K562 (cell line): ENCODE results near the gene ESPN. TPM values are rescaled to one million over a fixed set of nuclear protein-coding genes. Genes with fewer than 3 reads are reported as not detected.

ENCODE experiments used
- ARHGAP35 ChIP-seq: fragments of 450-650 bp; IDR thresholded peaks from 2 replicates; pipeline ENCODE4 v1.6.1; 2018; ENCODE audit not compliant: partially characterized antibody
- ASH1L ChIP-seq: fragments of 450-650 bp; IDR thresholded peaks from 2 replicates; pipeline ENCODE4 v1.6.1; 2018; ENCODE audit warnings: borderline replicate concordance, mild to moderate bottlenecking, low read depth; ENCODE audit not compliant: partially characterized antibody
- CBX2 ChIP-seq: fragments of 200-600 bp; sonication (generic); IDR thresholded peaks from one replicate; pipeline ENCODE4 v1.6.1; 2012; ENCODE audit warnings: mild to moderate bottlenecking, low read length, inconsistent platforms; ENCODE audit not compliant: insufficient read depth, poor library complexity, severe bottlenecking
- CC2D1A ChIP-seq: fragments of 450-650 bp; IDR thresholded peaks from 2 replicates; pipeline ENCODE4 v1.6.1; 2017; ENCODE audit warnings: mild to moderate bottlenecking
- DEAF1 ChIP-seq: fragments of 450-650 bp; formaldehyde crosslinking; IDR thresholded peaks from 2 replicates; pipeline ENCODE4 v1.4.0; 2020; ENCODE audit warnings: mild to moderate bottlenecking, moderate library complexity
- GATA2 ChIP-seq: sonication (generic); formaldehyde crosslinking; IDR thresholded peaks from 2 replicates; pipeline ENCODE4 v1.4.0; 2020; ENCODE audit warnings: mild to moderate bottlenecking, missing genetic modification reagents
- KLF1 ChIP-seq: fragments of 450-650 bp; IDR thresholded peaks from 2 replicates; pipeline ENCODE4 v1.6.1; 2016; ENCODE audit warnings: missing genetic modification characterization, missing compliant biosample characterization
- LCOR ChIP-seq: sonication (generic); formaldehyde crosslinking; IDR thresholded peaks from 2 replicates; pipeline ENCODE4 v1.8.0; 2022; ENCODE audit warnings: mild to moderate bottlenecking, missing genetic modification reagents
- MCM5 ChIP-seq: fragments of 450-650 bp; IDR thresholded peaks from 2 replicates; pipeline ENCODE4 v1.6.1; 2016; ENCODE audit warnings: low read depth
- NFATC3 ChIP-seq: fragments of 450-650 bp; IDR thresholded peaks from 2 replicates; pipeline ENCODE4 v1.6.1; 2017; ENCODE audit warnings: mild to moderate bottlenecking
- NONO ChIP-seq, 2 experiments: fragments of 200-400 bp in 1 of 2; fragments of 450-650 bp in 1 of 2; formaldehyde crosslinking in 1 of 2; IDR thresholded peaks; 2 replicates each; pipeline ENCODE4 v1.6.1; 2017; ENCODE audit warnings: low read depth in 2 of 2, mild to moderate bottlenecking in 2 of 2, moderate library complexity in 2 of 2, low read length in 1 of 2
- POLR2G ChIP-seq: fragments of 200-400 bp; formaldehyde crosslinking; IDR thresholded peaks from 2 replicates; pipeline ENCODE4 v1.6.1; 2017; ENCODE audit warnings: low read depth, mild to moderate bottlenecking, antibody characterized with exemption, low read length, moderate library complexity
- PTBP1 ChIP-seq: fragments of 200-400 bp; formaldehyde crosslinking; IDR thresholded peaks from 2 replicates; pipeline ENCODE4 v1.6.1; 2017; ENCODE audit warnings: low read depth, low read length
- TAF9B ChIP-seq: fragments of 450-650 bp; IDR thresholded peaks from 2 replicates; pipeline ENCODE4 v1.6.1; 2018; ENCODE audit warnings: mild to moderate bottlenecking; ENCODE audit not compliant: partially characterized antibody
- TFAP4 ChIP-seq: sonication (generic); formaldehyde crosslinking; IDR thresholded peaks from 2 replicates; pipeline ENCODE4 v1.8.0; 2022; ENCODE audit warnings: missing genetic modification reagents, mild to moderate bottlenecking, moderate library complexity, borderline replicate concordance
- THRAP3 ChIP-seq: fragments of 450-650 bp; IDR thresholded peaks from 2 replicates; pipeline ENCODE4 v1.6.1; 2016; ENCODE audit warnings: mild to moderate bottlenecking, inconsistent platforms, borderline replicate concordance
- ZBTB33 ChIP-seq: sonication (generic); formaldehyde crosslinking; IDR thresholded peaks from 2 replicates; pipeline ENCODE4 v1.8.1; 2023; ENCODE audit warnings: mild to moderate bottlenecking, missing genetic modification reagents
- ZFPM2 ChIP-seq: fragments of 250-450 bp; sonication (Bioruptor Pico); IDR thresholded peaks from 2 replicates; pipeline ENCODE4 v1.5.1; 2022; ENCODE audit warnings: mild to moderate bottlenecking
- ZNF174 ChIP-seq: fragments of 250-450 bp; sonication (Bioruptor Pico); IDR thresholded peaks from 2 replicates; pipeline ENCODE4 v1.4.0; 2020; ENCODE audit warnings: mild to moderate bottlenecking
- ZNF184 ChIP-seq: sonication (generic); formaldehyde crosslinking; IDR thresholded peaks from 2 replicates; pipeline ENCODE4 v1.5.0; 2020; ENCODE audit warnings: missing genetic modification reagents
- ZNF239 ChIP-seq: fragments of 250-450 bp; sonication (Bioruptor Pico); IDR thresholded peaks from 2 replicates; pipeline ENCODE4 v1.4.0; 2020; ENCODE audit warnings: mild to moderate bottlenecking
- ZNF436 ChIP-seq: fragments of 250-450, 450-650 bp; sonication (Bioruptor Pico); formaldehyde crosslinking; IDR thresholded peaks from 2 replicates; pipeline ENCODE4 v1.7.0; 2020; ENCODE audit warnings: mild to moderate bottlenecking
- ZNF696 ChIP-seq: fragments of 250-450 bp; sonication (Bioruptor Pico); conservative IDR thresholded peaks from 2 replicates; pipeline ENCODE4 v1.4.0; 2020; ENCODE audit warnings: mild to moderate bottlenecking, moderate library complexity
- polyA plus RNA-seq, 8 experiments: library from polyadenylated mRNA; depleted of rRNA in 4 of 8; stranded (reverse) in 5 of 8; unstranded in 3 of 8; fragments of >200 nt; fragmentation: Nextera tagmentation in 2 of 8; fragmentation: Illumina TruSeq in 1 of 8; extraction: Ambion mirVana in 2 of 8; extraction: Trizol in 1 of 8; gene quantifications; 2 replicates each; pipeline versions ENCODE4 v1.2.1 to v1.2.3, GENCODE V29; 2011 to 2014; ENCODE audit warnings: inconsistent platforms in 1 of 8, missing spikeins in 1 of 8
- total RNA-seq, 7 experiments: library from RNA; depleted of rRNA in 6 of 7; stranded (reverse); fragments of >200 nt in 6 of 7; fragmentation: Illumina TruSeq in 2 of 7; extraction: Trizol in 2 of 7; gene quantifications; 2 replicates each; pipeline versions ENCODE4 v1.2.1 to v1.2.3, GENCODE V29; 2011 to 2021; ENCODE audit warnings: low replicate concordance in 1 of 7
- TF ChIP-seq, protein P1 (sequence below): fragments of 450-650 bp; IDR thresholded peaks from 2 replicates; pipeline ENCODE4 v1.6.1; 2017; ENCODE audit warnings: mild to moderate bottlenecking, moderate library complexity

Gene ESPN
- total and polyA plus RNA-seq, 9 of the 15 experiments (the other 6 are each of a cell fraction or from before 2014, with no cell fraction given), result 0.07 to 1.2 (median 0.45) TPM; not detected in 3

GRCh38 chr1:6440198-6441126, 15.9 kb downstream of the ESPN start (continued):
- TF ChIP-seq THRAP3 (no peak), ZNF184 (CRISPR knock-in tag) (no peak), ZFPM2 (CRISPR knock-in tag) (no peak), ARHGAP35 (no peak), GATA2 (CRISPR knock-in tag) (no peak), ZNF239 (CRISPR knock-in tag) (no peak), ZNF436 (CRISPR knock-in tag) (no peak), ZNF174 (no peak), NONO (IDR thresholded peaks at IDR 0.05; ENCODE audit: low read depth in 2 of 2, low read length in 1 of 2) (no peak), PTBP1 (no peak), ZBTB33 (CRISPR knock-in tag) (peak; percentile 87), POLR2G (no peak), KLF1 (tag) (no peak), CBX2 (no peak), NFATC3 (no peak), CC2D1A (no peak), ZNF696 (CRISPR knock-in tag) (no peak), LCOR (CRISPR knock-in tag) (0 out of 2 replicates have a peak, but pooled peaks have one; percentile 39), DEAF1 (CRISPR knock-in tag) (no peak), TAF9B (no peak), TFAP4 (CRISPR knock-in tag) (peak; percentile 79), MCM5 (no peak), ASH1L (no peak)
- TF ChIP-seq, protein P1, sequence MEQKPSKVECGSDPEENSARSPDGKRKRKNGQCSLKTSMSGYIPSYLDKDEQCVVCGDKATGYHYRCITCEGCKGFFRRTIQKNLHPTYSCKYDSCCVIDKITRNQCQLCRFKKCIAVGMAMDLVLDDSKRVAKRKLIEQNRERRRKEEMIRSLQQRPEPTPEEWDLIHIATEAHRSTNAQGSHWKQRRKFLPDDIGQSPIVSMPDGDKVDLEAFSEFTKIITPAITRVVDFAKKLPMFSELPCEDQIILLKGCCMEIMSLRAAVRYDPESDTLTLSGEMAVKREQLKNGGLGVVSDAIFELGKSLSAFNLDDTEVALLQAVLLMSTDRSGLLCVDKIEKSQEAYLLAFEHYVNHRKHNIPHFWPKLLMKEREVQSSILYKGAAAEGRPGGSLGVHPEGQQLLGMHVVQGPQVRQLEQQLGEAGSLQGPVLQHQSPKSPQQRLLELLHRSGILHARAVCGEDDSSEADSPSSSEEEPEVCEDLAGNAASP, result no peak
